Amniotic stem cell (primary cell): ENCODE data around the gene TTC34.
"Not testable (repeated sequence)": the region's sequence is repeated elsewhere in the genome, so short reads cannot be mapped to it uniquely, and the experiment has no call there.

Experiments used
- DNase-seq: peaks from one replicate; lab custom pipeline; 2025; lab: John Stamatoyannopoulos, UW

Gene TTC34

GRCh38 chr1:2757519-2757918, 44.0 kb downstream of the TTC34 start:
- not testable (repeated sequence) for DNase-seq

GRCh38 chr1:2755426-2755825, 46.1 kb downstream of the TTC34 start:
- DNase-seq: not testable (repeated sequence)

- DNase-seq: not testable (repeated sequence)
These were observed 46.9 kb downstream of the TTC34 start for GRCh38 chr1:2754597-2754996.

- DNase-seq: not testable (repeated sequence)
These were observed 49.0 kb downstream of the TTC34 start for GRCh38 chr1:2752503-2752902.

GRCh38 chr1:2751866-2752265, 49.6 kb downstream of the TTC34 start:
- DNase-seq: not testable (repeated sequence)

GRCh38 chr1:2750766-2751730, 50.4 kb downstream of the TTC34 start:
- DNase-seq: not testable (repeated sequence)

- not testable (repeated sequence) for DNase-seq
These were observed 51.3 kb downstream of the TTC34 start for GRCh38 chr1:2750041-2750680.

- DNase-seq: not testable (repeated sequence)
These were observed 52.9 kb downstream of the TTC34 start for GRCh38 chr1:2748626-2749025.

GRCh38 chr1:2694796-2695195, 106.7 kb downstream of the TTC34 start:
- DNase-seq: not testable (repeated sequence)

- DNase-seq: not testable (repeated sequence)
These were observed 111.3 kb downstream of the TTC34 start for GRCh38 chr1:2690180-2690579.

- DNase-seq: not testable (repeated sequence)
These were observed 113.2 kb downstream of the TTC34 start for GRCh38 chr1:2688336-2688665.

- not testable (repeated sequence) for DNase-seq
These were observed 113.7 kb downstream of the TTC34 start for GRCh38 chr1:2687638-2688335.

- not testable (repeated sequence) for DNase-seq
These were observed 114.3 kb downstream of the TTC34 start for GRCh38 chr1:2687174-2687591.

GRCh38 chr1:2686091-2686863, 115.2 kb downstream of the TTC34 start:
- DNase-seq: not testable (repeated sequence)

- DNase-seq: not testable (repeated sequence)
These were observed 115.8 kb downstream of the TTC34 start for GRCh38 chr1:2685671-2686070.

GRCh38 chr1:2684878-2685277, 116.6 kb downstream of the TTC34 start:
- DNase-seq: not testable (repeated sequence)

- not testable (repeated sequence) for DNase-seq
These were observed 117.5 kb downstream of the TTC34 start for GRCh38 chr1:2684000-2684399.

GRCh38 chr1:2683321-2683741, 118.2 kb downstream of the TTC34 start:
- DNase-seq: not testable (repeated sequence)

- not testable (repeated sequence) for DNase-seq
These were observed 118.6 kb downstream of the TTC34 start for GRCh38 chr1:2682879-2683278.

GRCh38 chr1:2676726-2677125, 124.8 kb downstream of the TTC34 start:
- DNase-seq: not testable (repeated sequence)

- DNase-seq: not testable (repeated sequence)
These were observed 129.8 kb downstream of the TTC34 start for GRCh38 chr1:2671656-2672055.
